AG04449 (cell line): Measurements from ENCODE around the gene RAF1.

Experiments
- CTCF ChIA-PET: fragments of 350-600 bp; formaldehyde crosslinking; extraction: SDS; loops from one replicate; lab custom pipeline; 2021; ENCODE audit warnings: antibody characterized with exemption; lab: Yijun Ruan, JAX
- POLR2A ChIA-PET: fragments of 400-600, 350-600 bp; formaldehyde crosslinking; extraction: SDS; loops from one replicate; lab custom pipeline; 2020; ENCODE audit warnings: antibody characterized with exemption, inconsistent platforms; lab: Yijun Ruan, JAX
- DNase-seq: peaks from one replicate; pipeline ENCODE4 v3.0.0-alpha.2; 2010; ENCODE audit warnings: low read depth, low spot score
- H3K4me3 ChIP-seq: 2 replicates; pipeline ENCODE4 v1.5.1; 2011; ENCODE audit warnings: low read depth, mild to moderate bottlenecking, control low read depth, low read length
- TF ChIP-seq, protein P1 (sequence below): IDR thresholded peaks from one replicate; pipeline ENCODE4 v1.5.1; 2011; ENCODE audit warnings: mild to moderate bottlenecking, moderate library complexity, low read length, control low read depth, inconsistent platforms; ENCODE audit not compliant: insufficient read depth; ENCODE audit errors: missing control alignments

RAF1 gene

DNA sequence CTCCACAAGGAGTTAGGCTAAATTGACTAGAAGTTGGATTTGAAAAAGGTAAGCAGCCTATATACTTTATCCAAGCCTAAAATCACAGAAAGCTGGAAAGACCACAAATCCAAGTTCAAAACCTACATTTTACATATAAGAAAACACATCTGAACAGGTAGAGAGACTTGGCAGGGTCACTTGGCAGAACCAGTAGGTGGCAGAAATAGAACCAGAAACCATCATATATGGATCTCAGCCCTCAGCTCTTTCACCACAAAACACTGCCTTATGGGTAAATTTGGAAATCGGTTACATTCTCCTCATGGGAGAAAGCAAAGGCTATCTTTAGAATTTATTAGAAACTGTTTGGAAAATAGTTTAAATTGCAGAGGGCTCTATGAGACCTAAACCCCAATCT, 62.8 kb downstream of the RAF1 start:
- no peak for DNase-seq
- no peak overlapping the region for H3K4me3 ChIP-seq
- ChIA-PET CTCF (interaction anchor here (0.6 to 2.7 kb wide), 6 partner anchors 12 to 241 kb away, joined by 3 to 11 read pairs (median 3); no protein-coding TSS in a partner anchor), POLR2A (no interaction called here)
- TF ChIP-seq, protein P1, sequence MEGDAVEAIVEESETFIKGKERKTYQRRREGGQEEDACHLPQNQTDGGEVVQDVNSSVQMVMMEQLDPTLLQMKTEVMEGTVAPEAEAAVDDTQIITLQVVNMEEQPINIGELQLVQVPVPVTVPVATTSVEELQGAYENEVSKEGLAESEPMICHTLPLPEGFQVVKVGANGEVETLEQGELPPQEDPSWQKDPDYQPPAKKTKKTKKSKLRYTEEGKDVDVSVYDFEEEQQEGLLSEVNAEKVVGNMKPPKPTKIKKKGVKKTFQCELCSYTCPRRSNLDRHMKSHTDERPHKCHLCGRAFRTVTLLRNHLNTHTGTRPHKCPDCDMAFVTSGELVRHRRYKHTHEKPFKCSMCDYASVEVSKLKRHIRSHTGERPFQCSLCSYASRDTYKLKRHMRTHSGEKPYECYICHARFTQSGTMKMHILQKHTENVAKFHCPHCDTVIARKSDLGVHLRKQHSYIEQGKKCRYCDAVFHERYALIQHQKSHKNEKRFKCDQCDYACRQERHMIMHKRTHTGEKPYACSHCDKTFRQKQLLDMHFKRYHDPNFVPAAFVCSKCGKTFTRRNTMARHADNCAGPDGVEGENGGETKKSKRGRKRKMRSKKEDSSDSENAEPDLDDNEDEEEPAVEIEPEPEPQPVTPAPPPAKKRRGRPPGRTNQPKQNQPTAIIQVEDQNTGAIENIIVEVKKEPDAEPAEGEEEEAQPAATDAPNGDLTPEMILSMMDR, result no peak

- no peak for DNase-seq
- CTCF ChIA-PET, result interaction anchor here (1.0 to 1.1 kb wide), 2 partner anchors 13 to 121 kb away, joined by 3 read pairs; no protein-coding TSS in a partner anchor
- no peak overlapping the region for H3K4me3 ChIP-seq
- TF ChIP-seq, protein P1, result no peak
- POLR2A ChIA-PET, result interaction anchor here (1.0 kb wide), 1 partner anchor 41 kb away, joined by 3 read pairs; the partner anchor contains the start of gene MKRN2
These were observed 65.0 kb downstream of the RAF1 start for GRCh38 chr3:12598890-12599289.

GRCh38 chr3:12593473-12593872, 70.4 kb downstream of the RAF1 start:
- TF ChIP-seq, protein P1, result no peak
- ChIA-PET POLR2A (interaction anchor here (0.7 kb wide), 1 partner anchor 20 kb away, joined by 4 read pairs; no protein-coding TSS in a partner anchor), CTCF (interaction anchor here (1.4 kb wide), 1 partner anchor 9 kb away, joined by 4 read pairs; no protein-coding TSS in a partner anchor)
- DNase-seq, result no peak
- no peak overlapping the region for H3K4me3 ChIP-seq

- POLR2A ChIA-PET, result interaction anchor here (0.6 kb wide), 1 partner anchor 172 kb away, joined by 3 read pairs; no protein-coding TSS in a partner anchor
- DNase-seq, result no peak
- no peak overlapping the region for H3K4me3 ChIP-seq
- CTCF ChIA-PET, result no interaction called here
- TF ChIP-seq, protein P1, result no peak
These were observed 71.8 kb downstream of the RAF1 start for GRCh38 chr3:12591997-12592715.

GRCh38 chr3:12591456-12591855, 72.5 kb downstream of the RAF1 start:
- POLR2A ChIA-PET, result no interaction called here
- H3K4me3 ChIP-seq, result no peak overlapping the region
- TF ChIP-seq, protein P1, result no peak
- CTCF ChIA-PET, result no interaction called here
- no peak for DNase-seq

DNA sequence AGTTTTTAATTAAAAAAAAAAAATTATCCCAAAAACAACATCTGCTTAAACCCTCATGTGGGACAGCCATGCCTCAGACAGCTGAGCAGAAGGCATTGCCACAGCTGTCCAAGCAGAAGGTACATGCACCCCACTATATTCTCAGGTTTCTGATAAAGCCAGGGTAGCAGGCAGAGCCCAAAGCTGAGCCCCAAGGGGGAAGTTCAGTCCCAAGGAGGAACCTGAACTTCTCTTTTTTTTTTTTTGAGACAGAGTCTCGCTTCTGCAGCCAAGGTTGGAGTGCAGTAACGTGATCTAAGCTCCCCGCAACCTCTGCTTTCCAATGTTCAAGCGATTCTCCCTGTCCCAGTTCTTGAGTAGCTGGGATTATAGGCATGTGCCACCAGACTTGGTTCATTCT, 73.8 kb downstream of the RAF1 start:
- TF ChIP-seq, protein P1, result no peak
- H3K4me3 ChIP-seq, result no peak overlapping the region
- CTCF ChIA-PET, result interaction anchor here (1.1 kb wide), 1 partner anchor 12 kb away, joined by 5 read pairs; no protein-coding TSS in a partner anchor
- DNase-seq, result no peak
- POLR2A ChIA-PET, result no interaction called here
